GM13977 (cell line): ENCODE measurements around the gene VIL1.

ENCODE experiments used
- DNase-seq: peaks from one replicate; pipeline ENCODE4 v3.0.0; 2012; ENCODE audit warnings: low spot score
- in situ Hi-C: fragments of 300-500 bp; cut with MboI; formaldehyde crosslinking; loops from one replicate; pipeline ENCODE4 v1.12.0; 2022; ENCODE audit warnings: low sequenced_read_pairs, low pct_unique_long_range_greater_than_20kb, mixed read lengths, inconsistent platforms; ENCODE audit not compliant: unreplicated experiment
- TF ChIP-seq, protein P1 (sequence below): IDR thresholded peaks from 2 replicates; pipeline ENCODE4 v1.5.1; 2012; ENCODE audit warnings: mild to moderate bottlenecking, control low read depth; ENCODE audit not compliant: insufficient read depth; ENCODE audit errors: extremely low read depth, missing control alignments

The VIL1 gene

DNA sequence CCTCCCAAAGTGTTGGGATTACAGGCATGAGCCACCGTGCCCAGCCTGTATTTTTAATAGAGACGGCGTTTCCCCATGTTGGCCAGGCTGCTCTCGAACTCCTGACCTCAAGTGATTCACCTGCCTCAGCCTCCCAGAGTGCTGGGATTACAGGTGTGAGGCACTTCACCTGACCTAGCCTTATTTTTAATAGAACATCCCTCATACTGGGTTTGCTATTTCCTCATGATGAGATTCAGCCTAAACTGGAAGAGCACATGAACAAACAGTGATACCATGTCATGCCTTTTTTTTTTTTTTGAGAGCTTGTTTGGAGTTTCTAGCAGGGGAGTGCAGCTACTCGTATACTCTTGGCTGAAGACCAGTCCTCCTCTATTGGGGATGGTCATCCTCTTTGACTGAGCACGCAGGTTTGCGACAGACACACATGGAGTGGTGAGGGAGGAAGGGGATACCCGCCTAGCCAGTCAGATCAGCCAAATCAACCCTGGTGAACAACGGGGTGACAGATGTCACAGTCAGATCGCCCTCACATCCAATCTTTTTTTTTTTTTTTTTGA lies 81.7 kb downstream of the VIL1 start:
- in situ Hi-C loops = no loop called here
- TF ChIP-seq, protein P1, sequence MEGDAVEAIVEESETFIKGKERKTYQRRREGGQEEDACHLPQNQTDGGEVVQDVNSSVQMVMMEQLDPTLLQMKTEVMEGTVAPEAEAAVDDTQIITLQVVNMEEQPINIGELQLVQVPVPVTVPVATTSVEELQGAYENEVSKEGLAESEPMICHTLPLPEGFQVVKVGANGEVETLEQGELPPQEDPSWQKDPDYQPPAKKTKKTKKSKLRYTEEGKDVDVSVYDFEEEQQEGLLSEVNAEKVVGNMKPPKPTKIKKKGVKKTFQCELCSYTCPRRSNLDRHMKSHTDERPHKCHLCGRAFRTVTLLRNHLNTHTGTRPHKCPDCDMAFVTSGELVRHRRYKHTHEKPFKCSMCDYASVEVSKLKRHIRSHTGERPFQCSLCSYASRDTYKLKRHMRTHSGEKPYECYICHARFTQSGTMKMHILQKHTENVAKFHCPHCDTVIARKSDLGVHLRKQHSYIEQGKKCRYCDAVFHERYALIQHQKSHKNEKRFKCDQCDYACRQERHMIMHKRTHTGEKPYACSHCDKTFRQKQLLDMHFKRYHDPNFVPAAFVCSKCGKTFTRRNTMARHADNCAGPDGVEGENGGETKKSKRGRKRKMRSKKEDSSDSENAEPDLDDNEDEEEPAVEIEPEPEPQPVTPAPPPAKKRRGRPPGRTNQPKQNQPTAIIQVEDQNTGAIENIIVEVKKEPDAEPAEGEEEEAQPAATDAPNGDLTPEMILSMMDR = no peak

GRCh38 chr2:218501665-218502064 lies 82.7 kb downstream of the VIL1 start:
- TF ChIP-seq, protein P1 = no peak
- in situ Hi-C loops = no loop called here
- no peak for DNase-seq

More for the DNA sequence above, 81.7 kb downstream of the VIL1 start:
- DNase-seq = no peak
